OCI-LY7 (cell line): Measurements from ENCODE around the gene SKIL. TPM values are rescaled to one million over a fixed set of nuclear protein-coding genes. Genes with fewer than 3 reads are reported as not detected.

ENCODE experiments used
- BruUV-seq: library from RNA; stranded (reverse); fragments of 400-500 nt; replicated peaks from 2 replicates; lab custom pipeline; 2021; lab: Mats Ljungman, UMichigan
- CTCF ChIA-PET: fragments of 300-600 bp; sonication (Branson Sonifier 250); formaldehyde crosslinking; loops from one replicate; lab custom pipeline; 2022; ENCODE audit warnings: antibody characterized with exemption; ENCODE audit not compliant: unreplicated experiment; lab: Charles Lee
- POLR2A ChIA-PET: fragments of 300-600 bp; sonication (Branson Sonifier 250); formaldehyde crosslinking; loops from one replicate; lab custom pipeline; 2022; ENCODE audit warnings: antibody characterized with exemption; lab: Charles Lee
- DNase-seq: peaks from one replicate; pipeline ENCODE4 v3.0.0-alpha.2; 2015; ENCODE audit warnings: low spot score
- H2AFZ ChIP-seq: fragments of 200-600 bp; sonication (generic), shearing (Covaris generic); 2 replicates; pipeline ENCODE4 v1.6.1; 2014; ENCODE audit warnings: mild to moderate bottlenecking, antibody characterized with exemption, low read length, moderate library complexity
- H3K27ac ChIP-seq: fragments of 200-600 bp; sonication (generic); 2 replicates; pipeline ENCODE4 v1.5.1; 2014; ENCODE audit warnings: mixed run types, low read depth, mild to moderate bottlenecking, moderate library complexity, low read length, inconsistent platforms; ENCODE audit not compliant: poor library complexity, severe bottlenecking
- H3K36me3 ChIP-seq: fragments of 200-600 bp; sonication (generic); 2 replicates; pipeline ENCODE4 v1.6.1; 2014; ENCODE audit warnings: mild to moderate bottlenecking, antibody characterized with exemption, low read length, moderate library complexity, mixed read lengths; ENCODE audit not compliant: insufficient read depth
- H3K4me1 ChIP-seq: fragments of 200-600 bp; sonication (generic); 2 replicates; pipeline ENCODE4 v1.5.1; 2014; ENCODE audit warnings: mild to moderate bottlenecking, low read length; ENCODE audit not compliant: insufficient read depth, poor library complexity, severe bottlenecking
- H3K4me2 ChIP-seq: fragments of 200-600 bp; sonication (generic); 2 replicates; pipeline ENCODE4 v1.6.1; 2014; ENCODE audit warnings: mild to moderate bottlenecking, low read length
- H3K4me3 ChIP-seq: fragments of 200-600 bp; sonication (generic); 2 replicates; pipeline ENCODE4 v1.5.1; 2014; ENCODE audit warnings: mild to moderate bottlenecking, low read depth, low read length; ENCODE audit not compliant: poor library complexity, severe bottlenecking
- H3K79me2 ChIP-seq: fragments of 200-600 bp; sonication (generic); 2 replicates; pipeline ENCODE4 v1.6.1; 2016; ENCODE audit warnings: low read depth, mild to moderate bottlenecking, low read length, moderate library complexity, mixed read lengths; ENCODE audit not compliant: insufficient read depth
- H3K9me2 ChIP-seq: fragments of 200-600 bp; sonication (generic); 2 replicates; pipeline ENCODE4 v1.6.1; 2016; ENCODE audit warnings: mild to moderate bottlenecking, low read length, mixed read lengths; ENCODE audit not compliant: insufficient read depth
- H3K9me3 ChIP-seq: fragments of 200-600 bp; sonication (generic); 2 replicates; pipeline ENCODE4 v1.6.1; 2014; ENCODE audit warnings: mild to moderate bottlenecking, mixed run types, low read length, mixed read lengths
- H4K20me1 ChIP-seq: fragments of 200-600 bp; sonication (generic); 2 replicates; pipeline ENCODE4 v1.6.1; 2014; ENCODE audit warnings: mild to moderate bottlenecking, antibody characterized with exemption, low read length, moderate library complexity, mixed read lengths; ENCODE audit not compliant: insufficient read depth
- EZH2phosphoT487 ChIP-seq: fragments of 200-600 bp; sonication (generic); IDR thresholded peaks from 2 replicates; pipeline ENCODE4 v1.6.1; 2018; ENCODE audit warnings: low read depth, borderline replicate concordance, mild to moderate bottlenecking, mixed run types, antibody characterized with exemption, low read length, moderate library complexity, mixed read lengths
- intact Hi-C: fragments of 100-400 bp; cut with micrococcal nuclease; formaldehyde crosslinking; loops from one replicate; pipeline ENCODE4 v1.10.0; 2022; ENCODE audit not compliant: unreplicated experiment
- total RNA-seq, 2 experiments: library from RNA; depleted of rRNA in 1 of 2; stranded (reverse); fragments of >200 nt in 1 of 2; shearing (Covaris generic) in 1 of 2; gene quantifications; 2 replicates each; pipeline ENCODE4 v1.2.3, GENCODE V29; 2014 to 2022
- TF ChIP-seq, protein P1 (sequence below): fragments of 200-600 bp; sonication (generic); conservative IDR thresholded peaks from 2 replicates; pipeline ENCODE4 v1.5.1; 2014; ENCODE audit warnings: mild to moderate bottlenecking, antibody characterized with exemption, low read length, moderate library complexity, mixed read lengths

The SKIL gene
- total RNA-seq, 2 experiments from 2014 or later = 60.9 to 86.3 TPM

DNA sequence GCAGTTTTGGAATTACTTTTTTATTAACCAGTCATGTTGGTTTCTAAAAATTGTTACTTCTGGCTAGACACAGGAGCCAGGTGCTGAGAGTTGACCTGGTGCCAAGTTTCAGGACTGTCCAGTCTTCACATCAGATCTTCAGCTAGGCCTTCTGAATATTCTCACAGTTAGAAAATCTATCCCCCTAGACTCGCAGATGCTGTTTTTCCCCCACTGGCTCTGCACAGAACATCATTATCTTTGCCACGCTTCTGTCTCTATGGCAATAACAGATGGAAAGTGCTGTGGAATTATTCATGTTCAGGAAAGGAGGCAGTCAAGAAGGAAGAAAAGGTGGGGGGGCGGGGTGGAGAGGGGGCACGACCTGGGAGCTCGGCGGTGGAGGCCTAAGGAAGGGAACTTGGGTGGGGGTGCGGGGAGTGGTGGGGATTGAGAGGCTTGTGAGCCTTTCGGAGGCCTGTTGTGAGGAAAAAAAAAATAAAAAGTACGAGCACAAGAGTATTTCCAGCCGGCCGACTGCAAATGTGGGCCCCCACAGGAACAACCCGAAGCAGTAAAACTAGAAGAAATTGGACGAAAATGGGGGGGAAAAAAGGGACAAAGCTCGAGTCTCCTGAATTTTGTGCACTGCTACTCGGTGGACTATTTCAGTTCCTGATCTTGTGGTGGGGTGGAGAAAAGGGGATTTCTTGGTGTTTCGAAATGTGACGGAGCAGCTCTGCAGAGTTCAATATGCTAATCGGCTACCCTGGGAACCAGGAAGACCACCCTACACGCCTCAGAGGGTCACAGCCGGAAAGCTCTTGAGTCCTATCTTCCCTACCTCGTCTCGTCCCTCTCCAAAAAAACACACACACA is 1.5 kb upstream of the SKIL start:
- H3K4me1 ChIP-seq = peaks cover 59% of the 10 kb centered on the region
- peak overlapping the region; percentile 85; the same call in 1 of the 2 replicates for H2AFZ ChIP-seq
- H3K4me2 ChIP-seq = peak overlapping the region; percentile 94
- intact Hi-C loops = loop anchor here (2.0 to 5.0 kb wide), 6 partner anchors 45 to 583 kb away; partner anchors contain the start of genes MYNN and PRKCI
- H4K20me1 ChIP-seq = peaks cover 7% of the 10 kb centered on the region; the same call in 1 of the 2 replicates
- DNase-seq = peak; percentile 72
- ChIA-PET CTCF (interaction anchor here (0.6 kb wide), 1 partner anchor 512 kb away, joined by 3 read pairs; no protein-coding TSS in a partner anchor), POLR2A (interaction anchor here (0.6 to 1.9 kb wide), 15 partner anchors 10 to 1753 kb away, joined by 3 to 7 read pairs (median 3); no protein-coding TSS in a partner anchor)
- H3K79me2 ChIP-seq = peaks cover 30% of the 10 kb centered on the region
- peak overlapping the region; percentile 94 for H3K27ac ChIP-seq
- H3K4me3 ChIP-seq = peak overlapping the region; percentile 67
- no peaks in the 10 kb centered on the region for H3K9me2 ChIP-seq
- TSS peak; percentile 82 for BruUV-seq
- peaks cover 24% of the 10 kb centered on the region for H3K36me3 ChIP-seq
- TF ChIP-seq, protein P1, sequence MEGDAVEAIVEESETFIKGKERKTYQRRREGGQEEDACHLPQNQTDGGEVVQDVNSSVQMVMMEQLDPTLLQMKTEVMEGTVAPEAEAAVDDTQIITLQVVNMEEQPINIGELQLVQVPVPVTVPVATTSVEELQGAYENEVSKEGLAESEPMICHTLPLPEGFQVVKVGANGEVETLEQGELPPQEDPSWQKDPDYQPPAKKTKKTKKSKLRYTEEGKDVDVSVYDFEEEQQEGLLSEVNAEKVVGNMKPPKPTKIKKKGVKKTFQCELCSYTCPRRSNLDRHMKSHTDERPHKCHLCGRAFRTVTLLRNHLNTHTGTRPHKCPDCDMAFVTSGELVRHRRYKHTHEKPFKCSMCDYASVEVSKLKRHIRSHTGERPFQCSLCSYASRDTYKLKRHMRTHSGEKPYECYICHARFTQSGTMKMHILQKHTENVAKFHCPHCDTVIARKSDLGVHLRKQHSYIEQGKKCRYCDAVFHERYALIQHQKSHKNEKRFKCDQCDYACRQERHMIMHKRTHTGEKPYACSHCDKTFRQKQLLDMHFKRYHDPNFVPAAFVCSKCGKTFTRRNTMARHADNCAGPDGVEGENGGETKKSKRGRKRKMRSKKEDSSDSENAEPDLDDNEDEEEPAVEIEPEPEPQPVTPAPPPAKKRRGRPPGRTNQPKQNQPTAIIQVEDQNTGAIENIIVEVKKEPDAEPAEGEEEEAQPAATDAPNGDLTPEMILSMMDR = no peak
- no peak for TF ChIP-seq EZH2phosphoT487
- no peaks in the 10 kb centered on the region for H3K9me3 ChIP-seq

DNA sequence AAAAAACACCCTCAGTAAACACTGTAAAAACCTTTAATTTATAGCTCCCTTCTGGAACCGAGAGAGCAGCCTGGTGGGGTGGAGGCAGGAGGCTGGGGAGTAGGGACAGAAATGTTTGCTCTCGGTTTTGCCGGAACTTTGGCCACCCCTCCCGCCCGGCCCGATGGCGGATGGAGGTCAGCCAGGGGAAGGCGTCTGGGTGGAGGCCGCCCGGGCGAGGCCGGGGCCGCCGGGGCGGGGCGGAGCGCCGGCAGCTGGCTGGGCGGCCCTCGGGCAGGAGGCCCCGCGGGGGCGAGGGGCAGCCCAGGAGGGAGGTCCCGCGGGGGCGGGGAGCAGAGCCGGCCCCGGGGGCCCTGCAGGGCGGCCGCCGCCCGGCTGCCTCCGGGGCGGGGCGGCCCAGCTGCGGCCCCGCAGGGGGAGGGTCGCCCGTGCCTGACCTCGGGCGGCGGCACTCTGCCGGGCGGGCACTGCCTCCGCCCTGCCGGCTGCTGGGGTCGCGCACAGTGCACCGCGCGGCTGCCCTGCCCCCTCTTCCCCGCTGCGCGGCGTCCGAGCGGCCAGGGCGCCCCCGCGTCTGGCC is 829 bp upstream of the SKIL start:
- no peaks in the 10 kb centered on the region for H3K9me3 ChIP-seq
- peaks cover 31% of the 10 kb centered on the region for H3K36me3 ChIP-seq
- peaks cover 37% of the 10 kb centered on the region for H3K79me2 ChIP-seq
- peak; percentile 85 for DNase-seq
- POLR2A ChIA-PET = interaction anchor here (0.6 to 1.9 kb wide), 17 partner anchors 9 to 1753 kb away, joined by 3 to 7 read pairs (median 3); no protein-coding TSS in a partner anchor
- peak overlapping the region; percentile 94 for H3K27ac ChIP-seq
- TF ChIP-seq EZH2phosphoT487 = no peak
- TF ChIP-seq, protein P1 = no peak
- peak overlapping the region; percentile 67 for H3K4me3 ChIP-seq
- H4K20me1 ChIP-seq = peaks cover 9% of the 10 kb centered on the region; the same call in 1 of the 2 replicates
- peak overlapping the region; percentile 85; the same call in 1 of the 2 replicates for H2AFZ ChIP-seq
- CTCF ChIA-PET = interaction anchor here (0.6 kb wide), 1 partner anchor 512 kb away, joined by 3 read pairs; no protein-coding TSS in a partner anchor
- H3K4me1 ChIP-seq = peaks cover 55% of the 10 kb centered on the region
- intact Hi-C loops = loop anchor here (1.0 to 5.0 kb wide), 7 partner anchors 11 to 584 kb away; partner anchors contain the start of genes MYNN and PRKCI
- H3K4me2 ChIP-seq = peak overlapping the region; percentile 94
- BruUV-seq = no TSS peak
- no peaks in the 10 kb centered on the region for H3K9me2 ChIP-seq
